Sigmoid colon (tissue), 7 donors: Measurements from ENCODE around the gene LARGE1. TPM values are rescaled to one million over a fixed set of nuclear protein-coding genes. Genes with fewer than 3 reads are reported as not detected.
A peak's percentile ranks its signal among the peaks of the same experiment; 100 is the strongest.

Experiments
- DNase-seq: peaks from one replicate; pipeline ENCODE4 v3.0.0-alpha.2; 2019
- H3K27ac ChIP-seq, 4 donors: fragments of 200-600 bp; sonication (generic); one replicate each; pipeline ENCODE4 v1.5.1; 2016 to 2019; ENCODE audit warnings: mild to moderate bottlenecking in 1 of 4
- H3K27me3 ChIP-seq, 3 donors: fragments of 200-600 bp; sonication (generic); one replicate each; pipeline ENCODE4 v1.5.1; 2019; ENCODE audit warnings: mild to moderate bottlenecking in 1 of 3
- H3K36me3 ChIP-seq, 4 donors: fragments of 200-600 bp; sonication (generic); one replicate each; pipeline ENCODE4 v1.5.1; 2016 to 2019
- H3K4me1 ChIP-seq, 4 donors: fragments of 200-600 bp; sonication (generic); one replicate each; pipeline ENCODE4 v1.5.1; 2017 to 2019
- H3K4me3 ChIP-seq, 4 donors: fragments of 200-600 bp; sonication (generic); one replicate each; pipeline ENCODE4 v1.5.1; 2017 to 2019; ENCODE audit warnings: mild to moderate bottlenecking in 2 of 4, moderate library complexity in 1 of 4
- H3K9me3 ChIP-seq, 4 donors: fragments of 200-600 bp in 3 of 4; sonication (generic) in 3 of 4; one replicate each; pipeline versions ENCODE4 v1.5.1 to v1.6.1; 2013 to 2019
- EP300 ChIP-seq, 4 donors: sonication (generic); formaldehyde crosslinking; IDR thresholded peaks; one replicate each; pipeline ENCODE4 v1.6.1; 2017; ENCODE audit warnings: antibody characterized with exemption in 4 of 4
- POLR2A ChIP-seq, 2 donors: fragments of 450-650 bp; IDR thresholded peaks; one replicate each; pipeline ENCODE4 v1.6.1; 2016; ENCODE audit warnings: antibody characterized with exemption in 2 of 2, mild to moderate bottlenecking in 2 of 2, moderate library complexity in 2 of 2
- POLR2AphosphoS5 ChIP-seq, 4 donors: sonication (generic); formaldehyde crosslinking; IDR thresholded peaks; one replicate each; pipeline ENCODE4 v1.6.1; 2017; ENCODE audit warnings: antibody characterized with exemption in 4 of 4
- WGBS, 2 donors: extraction: QIAGEN DNeasy Blood & Tissue Kit; methylation state at CpG; one replicate each; pipeline ENCODE4 v1.1.7; 2013; 5-methylcytosine and 5-hydroxymethylcytosine counted together
- intact Hi-C: fragments of 100-400 bp; cut with DNase I; formaldehyde crosslinking; loops from one replicate; pipeline ENCODE4 v1.15.1; 2023
- polyA plus RNA-seq, 3 donors: library from polyadenylated mRNA; stranded (reverse); fragments of 200-250 nt; gene quantifications; one replicate each; pipeline ENCODE4 v1.2.3, GENCODE V29; 2013
- total RNA-seq, 4 donors: library from RNA; depleted of rRNA; stranded (reverse); fragments of >200 nt; gene quantifications; one replicate each; pipeline ENCODE4 v1.1.0, GENCODE V29; 2016
- TF ChIP-seq, protein P1 (sequence below), 4 experiments: fragments of 450-650 bp in 3 of 4; fragments of 200-600 bp in 1 of 4; IDR thresholded peaks; one replicate each; pipeline ENCODE4 v1.5.1; 2016 to 2019; ENCODE audit warnings: antibody characterized with exemption in 4 of 4, mild to moderate bottlenecking in 3 of 4, moderate library complexity in 2 of 4
- donor health status: healthy with polysubstance abuse.
- donor health status: Bipolar disorder and iron deficiency.
- donor health status: healthy.

The LARGE1 gene
- total and polyA plus RNA-seq, 7 donors = 5.8 to 74.4 (median 38.0) TPM

DNA sequence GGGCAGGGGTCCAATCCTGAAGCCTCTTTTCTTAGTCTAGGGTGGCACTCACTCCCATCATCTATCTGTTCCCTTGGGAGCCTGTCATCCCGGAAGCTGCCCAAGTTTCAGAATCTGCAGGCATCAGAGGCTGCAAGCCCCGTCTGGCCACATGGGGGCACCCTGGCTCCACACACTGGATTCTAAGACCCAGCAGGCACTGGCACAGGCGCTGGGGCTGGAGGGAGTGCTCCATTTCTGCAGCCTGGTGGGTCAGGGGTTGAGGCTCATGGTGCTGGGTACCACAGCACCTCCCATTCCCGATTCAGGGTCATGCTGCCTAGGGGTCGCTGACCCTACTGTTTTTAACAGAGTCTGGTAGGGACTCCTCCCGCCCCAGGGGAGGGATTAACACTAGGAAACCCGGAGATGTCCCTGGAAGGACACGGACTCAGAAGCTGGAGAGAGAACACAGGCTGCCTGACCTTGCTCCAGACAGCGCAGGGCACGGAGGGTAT lies 618.2 kb downstream of the LARGE1 start:
- Histone ChIP-seq H3K27ac (peak overlapping the region in 1 of 4 donors; percentile 37), H3K9me3 (no peaks in the 10 kb centered on the region), H3K36me3 (peaks cover 0 to 25% (median 5%) of the 10 kb centered on the region in 4 donors), H3K4me1 (peaks cover 0 to 15% (median 6%) of the 10 kb centered on the region in 4 donors), H3K4me3 (peak overlapping the region in 2 of 4 donors; percentile 9 to 14), H3K27me3 (no peaks in the 10 kb centered on the region)
- TF ChIP-seq POLR2AphosphoS5 (IDR thresholded peaks at IDR 0.05) (peak in 1 of 4 donors; percentile 20), EP300 (IDR thresholded peaks at IDR 0.05) (no peak), POLR2A (IDR thresholded peaks at IDR 0.05) (no peak)
- TF ChIP-seq, protein P1, sequence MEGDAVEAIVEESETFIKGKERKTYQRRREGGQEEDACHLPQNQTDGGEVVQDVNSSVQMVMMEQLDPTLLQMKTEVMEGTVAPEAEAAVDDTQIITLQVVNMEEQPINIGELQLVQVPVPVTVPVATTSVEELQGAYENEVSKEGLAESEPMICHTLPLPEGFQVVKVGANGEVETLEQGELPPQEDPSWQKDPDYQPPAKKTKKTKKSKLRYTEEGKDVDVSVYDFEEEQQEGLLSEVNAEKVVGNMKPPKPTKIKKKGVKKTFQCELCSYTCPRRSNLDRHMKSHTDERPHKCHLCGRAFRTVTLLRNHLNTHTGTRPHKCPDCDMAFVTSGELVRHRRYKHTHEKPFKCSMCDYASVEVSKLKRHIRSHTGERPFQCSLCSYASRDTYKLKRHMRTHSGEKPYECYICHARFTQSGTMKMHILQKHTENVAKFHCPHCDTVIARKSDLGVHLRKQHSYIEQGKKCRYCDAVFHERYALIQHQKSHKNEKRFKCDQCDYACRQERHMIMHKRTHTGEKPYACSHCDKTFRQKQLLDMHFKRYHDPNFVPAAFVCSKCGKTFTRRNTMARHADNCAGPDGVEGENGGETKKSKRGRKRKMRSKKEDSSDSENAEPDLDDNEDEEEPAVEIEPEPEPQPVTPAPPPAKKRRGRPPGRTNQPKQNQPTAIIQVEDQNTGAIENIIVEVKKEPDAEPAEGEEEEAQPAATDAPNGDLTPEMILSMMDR (IDR thresholded peaks at IDR 0.05) = peak; percentile 81 to 94 (median 86)
- WGBS, 2 donors = 19 to 27% methylated on average over 10 of the region's 10 CpGs
- intact Hi-C loops = loop anchor here (2.0 to 10.0 kb wide), 5 partner anchors 217 to 1723 kb away; partner anchors contain the start of gene LARGE1
- peak; percentile 87 for DNase-seq

DNA sequence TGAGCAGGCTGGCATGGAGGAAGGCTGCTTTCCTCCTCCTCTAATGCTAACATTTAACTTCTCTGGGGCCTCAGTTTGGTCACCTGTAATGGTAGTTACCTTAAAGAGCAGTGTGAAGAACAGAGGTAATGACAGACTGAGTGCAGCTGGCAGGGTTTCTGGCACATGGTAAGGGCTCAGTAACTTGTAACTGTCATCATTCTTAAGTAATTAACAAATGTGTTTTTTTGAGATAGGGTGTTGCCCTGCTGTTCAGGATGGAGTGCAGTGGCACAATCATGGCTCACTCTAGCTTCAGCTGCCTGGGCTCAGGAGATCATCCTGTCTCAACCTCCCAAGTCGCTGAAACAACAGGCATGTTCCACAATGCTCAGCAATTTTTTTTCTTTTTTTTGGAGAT lies 620.1 kb downstream of the LARGE1 start:
- TF ChIP-seq POLR2AphosphoS5 (IDR thresholded peaks at IDR 0.05) (no peak), EP300 (IDR thresholded peaks at IDR 0.05) (no peak), POLR2A (IDR thresholded peaks at IDR 0.05) (no peak)
- TF ChIP-seq, protein P1 (IDR thresholded peaks at IDR 0.05) = no peak
- intact Hi-C loops = loop anchor here (5.0 to 10.0 kb wide), 2 partner anchors 622 to 1725 kb away; partner anchors contain the start of gene LARGE1
- Histone ChIP-seq H3K9me3 (no peaks in the 10 kb centered on the region), H3K27ac (no peak overlapping the region), H3K4me1 (peaks cover 0 to 15% (median 6%) of the 10 kb centered on the region in 4 donors), H3K36me3 (peaks cover 0 to 42% (median 7%) of the 10 kb centered on the region in 4 donors), H3K4me3 (no peak overlapping the region), H3K27me3 (no peaks in the 10 kb centered on the region)
- WGBS, 2 donors = 71 to 83% methylated on average over 1 of the region's 1 CpG
- no peak for DNase-seq

DNA sequence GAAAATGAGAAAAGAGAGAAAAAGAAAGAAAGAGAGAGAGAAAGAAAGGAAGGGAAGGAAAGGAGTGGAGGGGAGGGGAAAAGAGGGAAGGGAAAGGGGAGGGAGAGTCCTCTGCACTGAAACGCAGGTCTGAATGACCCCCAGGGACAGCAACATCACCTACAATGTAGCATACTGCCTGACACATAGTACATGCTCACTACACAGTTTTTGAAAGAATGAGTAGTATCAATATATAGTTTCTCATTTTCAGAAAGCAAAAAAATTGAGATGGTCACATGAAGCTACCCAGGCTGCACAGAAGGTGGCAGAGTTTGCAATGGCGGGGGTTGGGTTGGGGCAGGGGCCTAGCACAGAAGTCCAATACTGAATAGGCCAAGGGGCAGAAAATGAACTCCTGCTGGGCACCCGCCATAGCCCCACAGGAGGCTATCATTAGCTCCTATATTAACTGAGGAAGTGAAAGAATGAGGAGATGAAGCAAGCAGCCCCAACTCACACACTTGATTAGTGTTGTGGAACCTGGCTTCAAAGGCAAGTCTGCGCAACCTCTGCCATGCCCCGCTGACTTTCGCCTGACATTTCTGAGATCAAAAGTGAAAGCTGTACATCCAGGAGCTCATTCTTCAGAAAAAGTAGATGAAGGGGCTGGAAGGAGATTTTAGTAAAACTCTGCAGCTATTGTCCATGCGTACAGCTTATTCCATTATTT lies 620.9 kb downstream of the LARGE1 start:
- Histone ChIP-seq H3K4me3 (no peak overlapping the region), H3K27ac (no peak overlapping the region), H3K36me3 (peaks cover 0 to 47% (median 8%) of the 10 kb centered on the region in 4 donors), H3K9me3 (no peaks in the 10 kb centered on the region), H3K4me1 (peaks cover 0 to 15% (median 6%) of the 10 kb centered on the region in 4 donors), H3K27me3 (no peaks in the 10 kb centered on the region)
- intact Hi-C loops = no loop called here
- WGBS, 2 donors = 65 to 87% methylated on average over 7 of the region's 7 CpGs
- DNase-seq = no peak
- no peak for TF ChIP-seq POLR2A (IDR thresholded peaks at IDR 0.05)
- no peak for TF ChIP-seq EP300 (IDR thresholded peaks at IDR 0.05)
- no peak for TF ChIP-seq POLR2AphosphoS5 (IDR thresholded peaks at IDR 0.05)
- TF ChIP-seq, protein P1 (IDR thresholded peaks at IDR 0.05) = no peak

DNA sequence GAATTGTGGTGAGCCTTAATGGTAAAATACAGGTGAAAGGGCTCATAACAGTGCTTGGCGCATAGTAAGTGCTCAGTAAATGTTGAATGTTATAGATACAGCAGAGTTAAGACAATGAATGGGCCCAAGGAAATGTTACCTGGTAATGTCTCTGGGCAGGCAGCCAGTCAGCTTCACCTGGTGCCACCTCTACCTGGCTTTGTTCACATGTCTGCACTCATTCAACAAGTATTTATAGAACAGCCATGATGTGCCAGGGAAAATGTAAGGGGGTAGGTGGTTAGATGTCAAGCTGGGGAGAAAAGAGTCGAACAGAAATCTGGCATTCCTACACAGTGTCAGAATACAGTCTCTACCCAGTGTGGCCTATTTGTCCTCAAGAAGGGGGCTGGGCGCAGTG lies 623.3 kb downstream of the LARGE1 start:
- TF ChIP-seq EP300 (IDR thresholded peaks at IDR 0.05) (no peak), POLR2A (IDR thresholded peaks at IDR 0.05) (no peak), POLR2AphosphoS5 (IDR thresholded peaks at IDR 0.05) (no peak)
- TF ChIP-seq, protein P1 (IDR thresholded peaks at IDR 0.05) = no peak
- H3K4me1 ChIP-seq = no peaks in the 10 kb centered on the region
- no peaks in the 10 kb centered on the region for H3K27me3 ChIP-seq
- no peak for DNase-seq
- 80 to 91% methylated on average over 3 of the region's 3 CpGs for WGBS, 2 donors
- no peak overlapping the region for H3K27ac ChIP-seq
- H3K36me3 ChIP-seq = peaks cover 4 to 62% (median 10%) of the 10 kb centered on the region in 4 donors
- intact Hi-C loops = no loop called here
- no peaks in the 10 kb centered on the region for H3K9me3 ChIP-seq
- no peak overlapping the region for H3K4me3 ChIP-seq
